Measurements from ENCODE around the gene CLEC17A.

CLEC17A gene

DNA sequence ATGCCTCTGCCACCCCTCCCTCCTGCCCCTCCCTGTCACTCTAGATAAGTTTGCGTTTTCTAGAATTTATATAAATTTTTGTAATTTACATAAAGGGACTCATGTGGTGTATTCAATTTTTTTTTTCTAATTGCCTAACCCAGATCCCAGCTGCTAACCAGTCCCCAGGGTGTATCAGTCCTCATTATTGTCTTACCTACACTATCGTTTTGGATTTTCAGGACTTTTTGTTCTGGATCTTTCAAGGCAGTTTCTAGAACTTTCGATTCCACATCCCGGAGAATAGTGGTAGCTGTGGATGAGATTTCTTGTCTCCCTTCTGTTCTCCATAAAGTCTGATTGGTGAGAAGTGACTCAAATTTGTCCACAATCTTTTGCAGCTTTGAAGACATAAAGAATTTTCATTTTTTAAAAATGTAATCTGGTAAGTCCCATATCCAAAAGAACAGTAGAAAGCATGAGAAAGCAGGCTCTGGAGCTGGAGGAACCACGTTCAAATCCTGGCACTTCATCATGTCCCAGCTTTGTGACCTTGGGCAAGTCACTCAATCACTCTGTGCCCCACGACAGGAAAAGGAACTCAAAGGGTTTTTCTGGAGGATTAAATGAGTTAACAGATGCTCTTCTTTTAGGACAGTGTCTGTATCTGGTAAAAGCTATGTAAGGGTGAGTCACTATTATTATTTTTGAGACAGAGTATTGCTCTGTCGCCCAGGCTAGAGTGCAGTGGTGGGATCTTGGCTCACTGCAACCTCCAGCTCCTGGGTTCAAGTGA is 72.1 kb downstream of the CLEC17A start:
- no peak for DNase-seq (ENCODE audit: low spot score)

DNA sequence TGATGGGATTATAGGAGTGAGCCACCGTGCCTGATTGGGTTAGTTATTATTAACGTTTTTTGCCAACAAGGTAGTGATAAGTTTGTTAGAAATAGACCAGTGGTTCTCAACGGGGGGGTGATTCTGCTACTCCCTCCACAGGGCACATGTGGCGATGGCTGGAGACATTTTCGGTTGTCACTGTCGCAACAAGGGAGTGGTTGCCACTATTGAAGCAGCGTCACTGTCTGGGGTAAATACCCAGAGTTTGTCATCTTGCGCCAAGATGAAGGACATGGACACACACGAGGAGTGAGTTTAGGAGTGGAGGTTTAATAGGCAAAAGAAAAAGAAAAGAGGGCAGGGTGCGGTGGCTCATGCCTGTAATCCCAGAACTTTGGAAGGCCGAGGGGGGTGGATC is 72.8 kb downstream of the CLEC17A start:
- DNase-seq (ENCODE audit: low spot score): no peak

GRCh38 chr19:14659874-14660489 is 77.1 kb downstream of the CLEC17A start:
- DNase-seq (ENCODE audit: low spot score): no peak

GRCh38 chr19:14661372-14661924 is 78.6 kb downstream of the CLEC17A start:
- DNase-seq (ENCODE audit: low spot score): no peak

Data from HuH-7.5 (cell line).